Transverse colon (tissue), 4 donors: ENCODE data around the gene PDE6D. TPM values are rescaled to one million over a fixed set of nuclear protein-coding genes. Genes with fewer than 3 reads are reported as not detected.
"Not testable (repeated sequence)": the region's sequence is repeated elsewhere in the genome, so short reads cannot be mapped to it uniquely, and the experiment has no call there.

Source experiments
- DNase-seq: peaks from one replicate; pipeline ENCODE4 v3.0.0-alpha.2; 2019
- H3K27ac ChIP-seq, 4 donors: fragments of 200-600 bp; sonication (generic); 2 replicates each; pipeline ENCODE4 v1.5.1; 2016 to 2018; ENCODE audit warnings: inconsistent platforms in 4 of 4
- H3K27me3 ChIP-seq: fragments of 200-600 bp; sonication (generic); 2 replicates; pipeline ENCODE4 v1.5.1; 2017; ENCODE audit warnings: inconsistent platforms
- H3K36me3 ChIP-seq, 4 donors: fragments of 200-600 bp; sonication (generic); 2 replicates each; pipeline ENCODE4 v1.5.1; 2017 to 2019; ENCODE audit warnings: inconsistent platforms in 4 of 4
- H3K4me1 ChIP-seq, 4 donors: fragments of 200-600 bp; sonication (generic); 2 replicates each; pipeline ENCODE4 v1.5.1; 2017 to 2020; ENCODE audit warnings: inconsistent platforms in 4 of 4
- H3K4me3 ChIP-seq, 4 donors: fragments of 200-600 bp; sonication (generic); 1 replicate in 1 of 4; 2 replicates in 3 of 4; pipeline versions ENCODE4 v1.5.1 to v1.6.1; 2017 to 2019; ENCODE audit warnings: inconsistent platforms in 4 of 4
- H3K9me3 ChIP-seq, 2 donors: fragments of 200-600 bp; sonication (generic); 2 replicates each; pipeline ENCODE4 v1.5.1; 2017 to 2019; ENCODE audit warnings: inconsistent platforms in 2 of 2
- EP300 ChIP-seq: sonication (generic); formaldehyde crosslinking; IDR thresholded peaks from one replicate; pipeline ENCODE4 v1.6.1; 2017; ENCODE audit warnings: antibody characterized with exemption, low read depth
- POLR2A ChIP-seq: fragments of 450-650 bp; IDR thresholded peaks from one replicate; pipeline ENCODE4 v1.6.1; 2016; ENCODE audit warnings: antibody characterized with exemption, mild to moderate bottlenecking, moderate library complexity
- POLR2AphosphoS5 ChIP-seq, 3 donors: sonication (generic); formaldehyde crosslinking; IDR thresholded peaks; one replicate each; pipeline ENCODE4 v1.6.1; 2016; ENCODE audit warnings: antibody characterized with exemption in 3 of 3
- WGBS, 2 donors: methylation state at CpG; one replicate each; pipeline ENCODE4 v1.1.5; 2018; ENCODE audit warnings: low coverage in 1 of 2; 5-methylcytosine and 5-hydroxymethylcytosine counted together
- in situ Hi-C, 4 donors: fragments of 200-750 bp; cut with MboI; loops; one replicate each; pipeline versions ENCODE4 v1.15.0 to v1.15.1; 2017; ENCODE audit warnings: low sequenced_read_pairs in 3 of 4, low pct_ligation_motif_present in 1 of 4, low pct_unique_long_range_greater_than_20kb in 1 of 4
- intact Hi-C: fragments of 100-400 bp; cut with DNase I; formaldehyde crosslinking; loops from one replicate; pipeline ENCODE4 v1.15.1; 2023; ENCODE audit warnings: low total_unique reads
- total RNA-seq, 4 donors: library from RNA; depleted of rRNA; stranded (reverse); fragments of >200 nt; gene quantifications; one replicate each; pipeline ENCODE4 v1.1.0, GENCODE V29; 2016
- TF ChIP-seq, protein P1 (sequence below), 5 experiments: fragments of 200-600 bp in 3 of 5; fragments of 450-650 bp in 2 of 5; sonication (generic) in 3 of 5; IDR thresholded peaks; 1 replicate in 2 of 5; 2 replicates in 3 of 5; pipeline ENCODE4 v1.5.1; 2016 to 2017; ENCODE audit warnings: antibody characterized with exemption in 5 of 5, inconsistent platforms in 3 of 5, mild to moderate bottlenecking in 2 of 5, moderate library complexity in 1 of 5

The PDE6D gene
- total RNA-seq, 4 donors from 2014 or later: 4.8 to 34.1 (median 20.7) TPM

DNA sequence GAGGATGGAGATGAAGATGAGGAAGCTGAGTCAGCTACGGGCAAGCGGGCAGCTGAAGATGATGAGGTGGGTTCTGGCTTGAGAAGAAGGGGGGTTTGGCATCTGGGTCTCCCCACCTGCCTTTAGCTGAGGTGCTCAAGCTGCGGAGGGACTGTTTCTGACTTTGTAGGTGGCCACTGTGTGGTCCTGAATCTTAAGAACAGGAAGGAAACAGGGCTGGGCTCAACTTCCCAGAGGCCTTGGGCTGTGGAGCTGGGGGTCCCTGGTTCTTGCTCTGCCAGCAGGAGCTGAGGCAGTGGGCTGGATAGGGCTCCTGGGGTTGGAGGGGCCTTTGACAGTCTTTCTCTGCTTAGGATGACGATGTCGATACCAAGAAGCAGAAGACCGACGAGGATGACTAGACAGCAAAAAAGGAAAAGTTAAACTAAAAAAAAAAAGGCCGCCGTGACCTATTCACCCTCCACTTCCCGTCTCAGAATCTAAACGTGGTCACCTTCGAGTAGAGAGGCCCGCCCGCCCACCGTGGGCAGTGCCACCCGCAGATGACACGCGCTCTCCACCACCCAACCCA, 68.5 kb downstream of the PDE6D start:
- intact Hi-C loops (loop anchor here (5.0 to 10.0 kb wide), 2 partner anchors 198 to 490 kb away; no protein-coding TSS in a partner anchor), in situ Hi-C loops (loop anchor here in 2 of 4 donors (5.0 to 25.0 kb wide), 3 partner anchors 35 to 200 kb away; no protein-coding TSS in a partner anchor)
- TF ChIP-seq POLR2AphosphoS5 (IDR thresholded peaks at IDR 0.05): peak in 1 of 3 donors; percentile 5
- H3K4me1 ChIP-seq: peaks cover 20 to 37% (median 24%) of the 10 kb centered on the region in 4 donors
- peak overlapping the region in 1 of 4 donors; percentile 77 for H3K4me3 ChIP-seq
- 23 to 28% methylated on average over 6 to 18 of the region's 18 CpGs for WGBS, 2 donors
- DNase-seq, H3K9me3 ChIP-seq, H3K36me3 ChIP-seq, H3K27me3 ChIP-seq: not testable (repeated sequence)
- peak overlapping the region; percentile 97 to 100 (median 100) for H3K27ac ChIP-seq

DNA sequence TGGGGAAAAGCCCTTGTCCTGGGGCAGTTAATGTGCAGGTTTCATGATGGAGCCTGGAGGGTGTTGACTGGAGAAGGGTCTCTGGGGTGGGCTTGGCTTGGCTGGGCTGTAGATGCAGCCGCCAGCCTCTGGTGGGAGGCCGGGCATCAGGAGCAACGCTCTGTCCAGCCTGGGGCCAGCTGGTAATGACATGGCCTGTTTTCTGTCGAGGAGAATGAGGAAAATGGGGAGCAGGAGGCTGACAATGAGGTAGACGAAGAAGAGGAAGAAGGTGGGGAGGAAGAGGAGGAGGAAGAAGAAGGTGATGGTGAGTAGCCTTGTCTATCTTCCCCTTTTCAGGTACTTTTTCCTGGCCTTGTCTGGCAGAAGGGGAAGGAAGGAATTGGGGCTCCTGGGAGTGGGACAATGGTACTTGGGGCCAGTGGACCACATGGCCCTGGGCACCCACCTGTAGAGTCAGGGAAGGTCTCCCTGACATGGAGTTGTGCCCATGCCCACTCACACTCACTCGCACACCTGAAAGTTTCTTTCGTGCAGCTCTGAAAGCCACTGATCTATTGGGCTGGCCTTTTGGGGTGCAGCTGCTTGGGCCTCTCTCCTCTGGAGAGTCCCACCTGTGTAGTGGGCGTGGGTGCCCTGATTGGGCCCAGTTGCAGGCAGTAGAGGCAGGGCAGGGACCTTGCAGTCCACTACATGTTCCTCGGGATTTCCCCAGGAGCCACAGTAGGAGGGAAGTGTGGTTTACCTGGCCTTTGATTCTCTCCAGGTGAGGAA, 69.2 kb downstream of the PDE6D start:
- WGBS, 2 donors: 9 to 26% methylated on average over 4 to 9 of the region's 9 CpGs

DNA sequence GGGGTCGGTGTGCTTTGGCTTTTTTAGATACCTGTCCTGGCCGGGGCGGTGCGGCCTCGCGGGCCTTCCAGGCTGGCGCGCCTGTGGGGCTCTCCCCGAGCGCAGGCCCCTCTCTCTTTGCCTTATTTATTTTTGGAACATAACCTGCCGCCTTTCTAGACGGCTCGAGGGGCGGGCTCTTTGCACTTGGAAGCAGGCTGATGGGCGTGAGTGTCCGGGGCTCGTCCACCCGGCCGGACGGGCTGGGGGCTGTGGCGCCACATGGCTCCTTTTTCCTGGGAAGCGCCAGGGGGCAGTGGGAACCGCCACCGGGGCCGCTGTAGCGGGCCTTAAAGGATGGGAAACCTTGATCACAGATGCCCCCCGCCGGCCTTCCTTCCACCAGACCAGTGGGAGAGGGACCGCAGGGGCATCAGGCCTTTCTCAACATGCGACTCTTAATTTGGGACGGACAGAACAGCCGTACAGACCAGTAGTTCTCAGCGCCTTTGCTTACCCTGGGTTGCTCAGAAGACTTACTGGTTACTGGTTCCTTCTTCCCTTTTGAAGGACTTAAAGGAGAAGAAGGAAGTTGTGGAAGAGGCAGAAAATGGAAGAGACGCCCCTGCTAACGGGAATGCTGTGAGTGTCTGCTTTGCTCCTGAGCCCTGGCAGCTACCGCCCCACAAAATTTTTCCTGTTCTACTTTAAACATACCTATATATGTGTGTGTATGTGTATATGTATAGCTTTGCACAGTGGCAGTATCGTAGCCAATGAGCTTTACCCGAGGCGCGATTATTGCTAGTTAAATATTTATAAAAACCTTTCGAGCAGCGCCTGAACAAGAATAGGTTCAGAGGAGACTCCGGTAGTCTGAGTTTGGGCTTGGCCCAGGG, 70.0 kb downstream of the PDE6D start:
- H3K27me3 ChIP-seq: no peaks in the 10 kb centered on the region
- H3K4me1 ChIP-seq: peaks cover 21 to 37% (median 29%) of the 10 kb centered on the region in 4 donors
- H3K4me3 ChIP-seq: peak overlapping the region; percentile 75 to 98 (median 88)
- no peaks in the 10 kb centered on the region for H3K9me3 ChIP-seq
- peaks cover 0 to 8% (median 0%) of the 10 kb centered on the region in 4 donors for H3K36me3 ChIP-seq
- WGBS, 2 donors: 0 to 2% methylated on average over 7 to 42 of the region's 43 CpGs
- TF ChIP-seq POLR2AphosphoS5 (IDR thresholded peaks at IDR 0.05) (peak; percentile 15 to 65 (median 42)), EP300 (no peak), POLR2A (peak; percentile 66)
- TF ChIP-seq, protein P1, sequence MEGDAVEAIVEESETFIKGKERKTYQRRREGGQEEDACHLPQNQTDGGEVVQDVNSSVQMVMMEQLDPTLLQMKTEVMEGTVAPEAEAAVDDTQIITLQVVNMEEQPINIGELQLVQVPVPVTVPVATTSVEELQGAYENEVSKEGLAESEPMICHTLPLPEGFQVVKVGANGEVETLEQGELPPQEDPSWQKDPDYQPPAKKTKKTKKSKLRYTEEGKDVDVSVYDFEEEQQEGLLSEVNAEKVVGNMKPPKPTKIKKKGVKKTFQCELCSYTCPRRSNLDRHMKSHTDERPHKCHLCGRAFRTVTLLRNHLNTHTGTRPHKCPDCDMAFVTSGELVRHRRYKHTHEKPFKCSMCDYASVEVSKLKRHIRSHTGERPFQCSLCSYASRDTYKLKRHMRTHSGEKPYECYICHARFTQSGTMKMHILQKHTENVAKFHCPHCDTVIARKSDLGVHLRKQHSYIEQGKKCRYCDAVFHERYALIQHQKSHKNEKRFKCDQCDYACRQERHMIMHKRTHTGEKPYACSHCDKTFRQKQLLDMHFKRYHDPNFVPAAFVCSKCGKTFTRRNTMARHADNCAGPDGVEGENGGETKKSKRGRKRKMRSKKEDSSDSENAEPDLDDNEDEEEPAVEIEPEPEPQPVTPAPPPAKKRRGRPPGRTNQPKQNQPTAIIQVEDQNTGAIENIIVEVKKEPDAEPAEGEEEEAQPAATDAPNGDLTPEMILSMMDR (IDR thresholded peaks at IDR 0.05): peak in 1 of 5 experiments; percentile 5
- peak overlapping the region; percentile 97 to 100 (median 100) for H3K27ac ChIP-seq
- in situ Hi-C loops (loop anchor here in 2 of 4 donors (5.0 to 25.0 kb wide), 3 partner anchors 34 to 199 kb away; no protein-coding TSS in a partner anchor), intact Hi-C loops (loop anchor here (2.0 to 10.0 kb wide), 3 partner anchors 98 to 489 kb away; no protein-coding TSS in a partner anchor)
- DNase-seq: peak; percentile 54

More for the DNA sequence above, 69.2 kb downstream of the PDE6D start:
- peak in 1 of 3 donors; percentile 42 for TF ChIP-seq POLR2AphosphoS5 (IDR thresholded peaks at IDR 0.05)
- TF ChIP-seq EP300: no peak
- H3K4me3 ChIP-seq: peak overlapping the region in 3 of 4 donors; percentile 77 to 98 (median 98)
- no peaks in the 10 kb centered on the region for H3K27me3 ChIP-seq
- intact Hi-C loops (loop anchor here (2.0 to 10.0 kb wide), 3 partner anchors 99 to 490 kb away; no protein-coding TSS in a partner anchor), in situ Hi-C loops (loop anchor here in 2 of 4 donors (5.0 to 25.0 kb wide), 3 partner anchors 35 to 200 kb away; no protein-coding TSS in a partner anchor)
- peak overlapping the region; percentile 97 to 100 (median 100) for H3K27ac ChIP-seq
- H3K4me1 ChIP-seq: peaks cover 20 to 37% (median 27%) of the 10 kb centered on the region in 4 donors
- peaks cover 0 to 8% (median 0%) of the 10 kb centered on the region in 4 donors for H3K36me3 ChIP-seq
- DNase-seq: peak; percentile 28
- no peaks in the 10 kb centered on the region for H3K9me3 ChIP-seq

DNA sequence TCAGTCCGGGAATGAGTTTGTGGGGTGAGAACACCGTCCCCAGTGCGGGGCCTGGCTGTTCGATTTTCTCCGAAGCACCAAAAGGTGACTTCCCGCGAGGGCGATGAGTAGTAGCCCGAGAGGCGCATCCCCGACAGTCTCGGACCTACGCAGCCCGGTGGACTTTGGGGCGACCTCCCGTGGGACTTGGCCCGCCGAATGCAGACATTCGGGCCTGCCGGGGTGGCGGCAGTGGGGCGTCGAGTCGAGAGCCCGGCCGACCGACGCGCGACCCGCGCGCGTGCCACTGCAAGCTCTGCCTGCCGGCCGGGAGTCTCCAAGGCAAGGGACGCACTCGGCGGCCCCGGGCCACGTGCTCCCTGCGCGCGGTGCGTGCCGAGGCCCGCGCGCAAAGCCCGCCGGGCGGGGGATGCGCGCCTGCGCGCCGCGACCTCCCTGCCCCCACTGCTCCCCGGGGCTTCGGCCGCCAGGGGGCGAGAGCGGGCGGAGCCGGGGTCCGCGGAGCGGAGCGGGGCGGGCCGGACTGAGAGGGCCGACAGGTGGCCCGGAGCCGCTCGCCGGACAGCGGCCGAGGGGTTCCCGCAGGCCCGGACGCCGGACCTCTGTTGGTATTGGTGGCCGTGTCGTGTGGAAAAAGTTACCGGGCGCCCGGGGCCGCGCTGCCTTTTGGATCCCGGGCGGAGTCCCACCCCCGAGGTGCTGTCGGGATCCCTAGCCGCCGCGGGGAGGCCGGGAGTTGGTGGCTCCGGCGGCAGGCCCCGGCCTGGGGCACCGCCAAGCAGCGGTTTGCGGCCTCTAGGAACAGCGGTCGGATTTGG, 70.9 kb downstream of the PDE6D start:
- H3K36me3 ChIP-seq: peaks cover 0 to 8% (median 0%) of the 10 kb centered on the region in 4 donors
- H3K4me1 ChIP-seq: peaks cover 29 to 45% (median 36%) of the 10 kb centered on the region in 4 donors
- H3K4me3 ChIP-seq: peak overlapping the region; percentile 77 to 98 (median 92)
- in situ Hi-C loops: loop anchor here in 2 of 4 donors (5.0 to 25.0 kb wide), 3 partner anchors 33 to 198 kb away; no protein-coding TSS in a partner anchor
- WGBS, 2 donors: 2% methylated on average over 26 of the region's 105 CpGs; no CpG with 5 or more reads in 1 of the 2 donors
- DNase-seq: peak; percentile 90
- peak overlapping the region; percentile 97 to 100 (median 100) for H3K27ac ChIP-seq
- no peaks in the 10 kb centered on the region for H3K9me3 ChIP-seq
- no peaks in the 10 kb centered on the region for H3K27me3 ChIP-seq
- intact Hi-C loops: loop anchor here (2.0 to 10.0 kb wide), 3 partner anchors 97 to 488 kb away; no protein-coding TSS in a partner anchor
- TF ChIP-seq POLR2AphosphoS5 (IDR thresholded peaks at IDR 0.05) (peak; percentile 67 to 92 (median 89)), EP300 (no peak), POLR2A (peak; percentile 82)
- TF ChIP-seq, protein P1 (IDR thresholded peaks at IDR 0.05): peak in 4 of 5 experiments; percentile 64 to 85 (median 75)
